CD4-positive, alpha-beta T cell treated with Interleukin-15 for 4 hours (primary cell): ENCODE measurements around the gene NLGN1.

Experiments
- DNase-seq: peaks from one replicate; pipeline ENCODE4 v3.0.0-alpha.2; 2020; ENCODE audit warnings: low spot score

Gene NLGN1

DNA sequence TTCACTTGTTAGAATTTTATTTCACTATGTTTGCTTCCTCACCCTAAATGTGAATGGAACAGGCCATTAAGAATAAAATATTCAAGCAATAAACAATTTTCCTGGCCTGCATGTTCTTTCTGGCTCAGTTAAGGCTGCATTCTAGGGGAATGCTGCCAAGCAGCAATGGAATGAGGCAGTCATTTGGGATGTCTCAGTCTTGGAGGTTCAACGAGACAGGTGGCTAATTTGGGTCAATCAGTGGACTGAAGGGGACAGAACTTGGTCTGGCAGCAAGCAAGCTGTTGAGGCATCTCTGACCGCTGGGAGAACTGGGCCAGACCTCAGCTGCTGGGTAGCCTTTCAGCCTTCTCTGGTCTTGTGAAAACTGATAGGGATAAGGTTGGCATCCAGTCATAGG lies 241.6 kb downstream of the NLGN1 start:
- no peak for DNase-seq

DNA sequence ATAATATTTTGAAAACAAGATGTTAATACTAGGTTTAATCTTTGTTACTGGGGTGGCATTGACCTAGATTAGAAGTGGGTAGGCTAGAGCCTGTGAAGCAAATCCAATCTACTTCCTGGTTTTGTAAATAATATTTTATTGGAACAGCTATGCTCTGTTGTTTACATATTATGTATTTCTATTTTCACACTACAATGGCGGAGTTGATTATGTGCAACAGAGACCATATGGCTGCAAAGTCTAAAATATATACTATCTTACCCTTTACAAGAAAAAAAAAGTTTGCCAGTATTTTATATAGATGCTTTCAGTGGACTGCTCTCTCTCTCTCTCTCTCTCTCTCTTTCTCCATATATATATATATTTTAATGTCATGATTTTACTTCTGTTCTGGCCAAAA lies 244.2 kb downstream of the NLGN1 start:
- no peak for DNase-seq

DNA sequence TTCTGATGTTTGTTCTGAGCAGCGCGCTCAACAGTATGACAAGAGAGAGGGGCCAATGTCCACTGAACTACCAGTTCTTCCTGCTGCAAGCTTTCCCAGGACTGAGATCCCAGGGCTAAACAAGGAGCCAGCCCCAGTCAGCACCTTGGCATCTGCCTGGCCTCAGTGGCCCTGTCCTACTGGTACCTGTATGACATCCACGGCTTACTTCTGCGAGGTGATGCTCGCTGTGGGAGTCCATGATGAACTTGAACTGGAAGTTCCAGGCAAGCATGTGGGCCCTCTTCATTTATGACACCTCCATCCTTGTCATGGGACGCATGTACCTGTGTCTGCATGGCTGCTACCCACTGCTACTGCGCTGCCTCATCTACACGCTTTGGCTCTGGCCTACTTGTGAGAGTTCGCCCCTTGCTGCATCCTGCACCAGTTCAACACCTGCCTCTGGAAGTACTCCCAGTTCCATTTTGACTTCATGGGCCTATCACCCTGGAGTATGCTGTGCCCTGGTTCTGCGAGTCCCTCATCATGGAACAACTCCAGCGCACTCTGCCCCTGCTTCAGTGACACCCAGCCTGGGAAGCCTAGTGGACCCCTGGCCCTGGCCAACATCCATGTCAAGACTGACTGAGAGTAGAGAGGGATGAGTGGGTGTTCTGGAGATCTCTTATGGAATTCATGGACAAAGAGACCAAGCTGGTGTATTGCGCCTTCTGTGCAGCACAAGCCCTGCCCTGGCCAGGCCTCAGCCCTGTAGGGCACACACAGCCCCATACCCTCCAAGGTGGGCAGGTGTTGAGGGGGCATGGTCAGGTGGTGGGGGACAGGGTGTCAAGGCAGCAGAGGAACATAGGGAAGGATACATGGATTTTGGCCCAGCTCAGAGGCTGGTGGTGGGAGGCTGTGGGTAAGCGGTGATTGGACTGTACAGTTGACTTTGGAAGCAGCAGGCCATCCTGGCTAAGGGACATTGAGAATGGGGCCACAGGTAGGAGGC lies 246.8 kb downstream of the NLGN1 start:
- no peak for DNase-seq

DNA sequence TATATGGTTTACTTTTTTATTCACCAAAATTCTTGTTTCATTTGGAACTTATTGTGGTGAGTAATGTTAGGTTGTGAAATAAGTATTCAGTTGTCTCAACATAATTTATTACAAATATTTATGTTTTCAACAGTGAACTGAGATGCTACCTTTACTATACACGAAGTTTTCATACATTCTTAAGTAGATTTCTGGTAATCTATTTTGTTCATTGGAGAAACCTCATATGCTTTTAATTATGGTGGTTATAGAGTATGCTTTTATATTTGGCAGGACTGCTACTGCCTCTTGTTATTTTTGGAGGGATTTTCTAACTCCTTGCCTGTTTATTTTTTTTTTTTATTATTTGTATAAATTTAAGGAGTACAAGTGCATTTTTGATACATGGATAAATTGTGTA lies 253.1 kb downstream of the NLGN1 start:
- no peak for DNase-seq

DNA sequence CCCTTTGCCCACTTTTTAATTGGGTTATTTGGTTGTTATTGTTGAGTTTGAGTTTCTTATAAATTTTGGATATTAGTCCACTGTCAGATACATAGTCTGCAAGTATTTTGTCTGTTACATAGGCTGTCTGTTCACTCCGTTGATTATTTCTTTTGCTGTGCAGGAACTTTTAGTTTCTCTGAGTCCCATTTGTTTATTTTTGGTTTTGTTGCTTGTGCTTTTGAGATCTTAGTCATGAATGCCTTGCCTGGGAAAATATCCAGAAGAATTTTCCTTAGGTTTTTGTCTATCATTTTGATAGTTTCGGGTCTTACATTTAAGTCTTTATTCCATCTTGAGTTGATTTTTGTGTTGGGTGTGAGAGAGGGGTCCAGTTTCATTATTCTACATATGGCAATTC lies 254.5 kb downstream of the NLGN1 start:
- DNase-seq = no peak

DNA sequence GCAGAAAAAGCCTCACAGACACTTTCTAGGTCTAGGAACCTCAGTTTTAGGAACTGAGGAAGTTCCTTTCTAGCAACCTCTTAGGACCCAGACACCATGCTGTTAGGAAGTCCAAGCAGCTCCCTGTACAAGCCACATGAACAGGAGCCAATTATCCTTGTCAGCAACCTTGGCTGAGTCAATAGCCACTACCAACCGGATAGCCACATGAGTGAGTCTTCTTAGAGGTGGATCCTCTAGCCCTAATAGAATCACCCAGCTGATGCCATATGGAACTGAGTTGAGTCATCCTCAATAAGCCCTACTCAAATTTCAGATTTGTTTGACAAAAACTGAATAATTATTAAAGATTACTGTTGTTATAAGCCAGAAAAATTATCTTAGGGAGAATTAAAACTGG lies 256.2 kb downstream of the NLGN1 start:
- DNase-seq = no peak

DNA sequence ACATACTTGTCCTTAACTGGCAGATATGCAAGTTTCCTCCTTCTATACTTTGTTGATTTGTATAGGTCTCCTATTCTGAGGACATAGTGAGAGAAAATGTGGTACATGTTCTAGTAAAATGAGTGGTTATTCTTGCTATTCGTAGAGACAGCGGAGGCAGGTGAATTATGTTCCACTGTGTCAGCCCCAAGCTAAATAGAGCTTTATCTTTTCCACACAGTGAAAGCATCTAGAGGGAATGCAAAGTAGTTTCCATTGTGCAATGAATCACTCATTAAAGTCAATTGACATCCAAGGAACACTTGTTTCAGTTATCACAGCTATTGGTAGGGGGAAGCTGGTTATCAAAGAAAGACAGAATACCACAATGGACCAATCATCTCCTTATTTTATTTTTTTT lies 262.4 kb downstream of the NLGN1 start:
- DNase-seq = no peak

DNA sequence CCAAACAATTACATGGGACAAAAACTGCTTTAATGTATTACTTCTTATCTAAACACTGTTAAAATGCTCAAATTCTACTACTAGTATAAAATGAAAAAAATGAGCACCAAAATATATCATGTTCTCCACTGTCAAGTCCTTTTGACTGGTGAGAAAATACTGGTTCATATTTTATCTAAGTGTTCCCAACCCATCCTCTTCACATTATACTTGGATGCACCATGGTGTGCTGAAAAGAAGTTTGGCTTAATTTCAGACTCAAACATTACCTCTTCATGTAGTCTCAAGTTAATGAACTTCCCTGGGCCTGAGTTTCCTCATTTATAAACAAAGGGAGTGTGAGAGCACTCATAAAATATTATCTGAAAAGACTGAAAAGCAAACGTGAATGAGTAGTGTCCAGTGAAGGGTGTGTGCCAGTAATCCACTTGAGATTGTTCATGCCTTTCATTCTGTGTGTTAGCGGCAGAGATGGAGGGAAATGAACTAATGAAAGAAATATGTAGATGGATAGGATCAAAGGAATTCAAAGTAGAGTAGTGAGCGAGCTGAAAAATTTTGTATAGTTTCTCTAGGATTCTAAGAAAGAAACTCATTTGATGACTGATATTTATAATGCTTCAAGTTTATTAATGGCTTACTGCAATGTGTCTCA lies 263.2 kb downstream of the NLGN1 start:
- DNase-seq = no peak

DNA sequence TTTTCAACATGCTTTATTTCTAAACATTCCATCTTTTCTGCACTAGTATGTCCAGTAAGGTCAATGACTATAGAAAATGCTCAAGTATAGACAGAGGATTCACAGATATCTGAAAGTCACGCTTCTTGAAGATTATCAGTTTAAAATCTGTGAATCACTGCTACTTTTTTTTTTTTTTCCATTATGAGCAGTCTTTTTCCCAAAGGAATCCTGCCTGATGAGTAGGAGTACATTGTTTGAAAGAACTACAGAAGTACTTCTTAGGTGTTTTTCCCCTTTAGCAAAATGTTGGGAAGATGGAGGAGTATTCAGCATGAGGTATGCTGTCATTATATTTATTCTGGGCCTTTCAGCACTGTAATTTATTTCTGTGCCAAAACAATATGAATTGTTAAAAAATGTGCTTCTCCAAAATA lies 266.2 kb downstream of the NLGN1 start:
- DNase-seq = no peak

DNA sequence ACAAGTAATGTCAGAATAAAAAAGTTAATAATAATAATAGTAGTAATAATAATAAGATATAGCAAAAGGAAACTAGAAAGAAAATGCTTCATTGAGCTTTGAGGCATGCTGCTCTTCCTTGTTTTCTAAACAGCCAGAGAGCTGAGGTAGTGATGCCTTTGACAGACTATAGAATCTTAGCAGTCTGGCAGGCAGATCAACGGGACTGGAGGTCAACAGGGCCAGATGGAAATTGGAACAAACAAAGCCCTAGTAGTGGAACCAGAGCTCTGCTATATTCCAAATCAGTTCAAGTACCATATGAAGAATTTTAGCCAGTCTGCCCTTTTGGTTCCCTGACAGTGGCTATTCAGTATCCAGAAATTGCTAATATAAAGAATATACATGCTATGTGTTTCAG lies 278.6 kb downstream of the NLGN1 start:
- no peak for DNase-seq

DNA sequence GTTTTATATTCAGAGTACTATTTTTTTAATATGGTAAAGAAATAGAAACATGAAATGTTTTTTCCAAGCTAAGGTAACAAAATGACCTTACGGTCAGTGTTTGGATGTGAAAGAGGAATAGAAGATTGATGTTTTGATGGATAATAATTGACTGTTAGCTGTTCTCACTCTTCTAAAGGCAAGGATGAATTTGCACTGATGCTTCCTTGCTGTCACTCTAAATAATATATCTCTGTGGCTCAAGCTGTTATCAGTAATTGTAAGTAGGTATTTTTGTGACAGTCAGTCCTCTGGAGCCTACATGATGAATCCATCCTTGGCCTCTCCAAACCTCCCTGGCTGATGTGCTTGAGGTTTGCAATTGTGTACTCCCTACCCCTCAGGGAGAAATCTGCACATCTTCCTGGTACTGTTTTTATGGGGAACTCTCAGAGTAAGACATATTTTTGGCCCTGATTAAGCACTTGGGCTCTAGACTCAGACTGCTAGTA lies 283.7 kb downstream of the NLGN1 start:
- DNase-seq = no peak

DNA sequence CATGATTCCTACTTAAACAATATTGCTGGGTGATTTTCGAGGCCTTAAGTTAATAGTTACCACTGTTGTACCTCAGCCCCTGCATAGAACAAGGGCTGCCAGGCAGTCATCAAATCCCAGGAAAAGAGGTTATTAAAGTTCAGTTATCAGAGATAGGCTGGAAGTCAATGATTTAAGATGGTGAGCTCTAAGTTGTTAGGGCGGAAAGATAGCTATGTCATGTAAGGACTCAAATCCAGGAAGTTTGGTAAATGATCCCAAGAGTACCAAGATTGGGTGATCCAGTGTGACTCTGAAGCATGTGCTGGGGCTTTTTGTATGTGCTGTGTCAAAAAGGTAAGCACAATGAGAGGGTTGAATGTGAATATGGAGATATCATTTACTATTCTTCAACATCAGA lies 287.9 kb downstream of the NLGN1 start:
- DNase-seq = no peak

DNA sequence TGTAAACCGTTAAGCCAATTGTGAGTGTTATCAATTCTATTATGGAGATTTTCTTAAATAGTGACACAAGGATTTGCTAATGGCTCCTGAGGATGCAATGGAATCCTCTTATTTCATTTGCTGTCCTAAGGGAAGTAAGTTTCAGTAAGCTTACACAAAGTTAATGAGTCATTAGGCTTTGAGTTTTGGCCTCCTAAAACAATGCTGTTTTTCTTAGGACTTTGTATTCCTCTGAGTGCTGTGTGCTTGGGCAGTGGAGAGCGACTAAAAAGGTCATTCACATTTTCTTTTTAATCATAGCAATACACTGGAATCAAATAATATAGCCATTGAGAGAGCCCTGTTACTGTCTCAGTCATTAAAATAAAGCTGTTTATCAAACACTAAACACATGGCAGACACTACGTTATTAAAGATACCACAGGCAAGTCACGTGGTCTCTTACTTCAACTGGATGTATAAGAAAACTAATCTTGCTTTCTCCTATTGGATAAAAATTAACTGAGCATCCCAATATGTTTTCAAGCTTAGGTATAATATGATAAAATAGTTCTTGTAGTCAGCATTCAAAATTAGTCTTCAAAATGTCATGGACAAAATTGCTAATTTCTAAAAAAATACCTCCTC lies 290.8 kb downstream of the NLGN1 start:
- no peak for DNase-seq

DNA sequence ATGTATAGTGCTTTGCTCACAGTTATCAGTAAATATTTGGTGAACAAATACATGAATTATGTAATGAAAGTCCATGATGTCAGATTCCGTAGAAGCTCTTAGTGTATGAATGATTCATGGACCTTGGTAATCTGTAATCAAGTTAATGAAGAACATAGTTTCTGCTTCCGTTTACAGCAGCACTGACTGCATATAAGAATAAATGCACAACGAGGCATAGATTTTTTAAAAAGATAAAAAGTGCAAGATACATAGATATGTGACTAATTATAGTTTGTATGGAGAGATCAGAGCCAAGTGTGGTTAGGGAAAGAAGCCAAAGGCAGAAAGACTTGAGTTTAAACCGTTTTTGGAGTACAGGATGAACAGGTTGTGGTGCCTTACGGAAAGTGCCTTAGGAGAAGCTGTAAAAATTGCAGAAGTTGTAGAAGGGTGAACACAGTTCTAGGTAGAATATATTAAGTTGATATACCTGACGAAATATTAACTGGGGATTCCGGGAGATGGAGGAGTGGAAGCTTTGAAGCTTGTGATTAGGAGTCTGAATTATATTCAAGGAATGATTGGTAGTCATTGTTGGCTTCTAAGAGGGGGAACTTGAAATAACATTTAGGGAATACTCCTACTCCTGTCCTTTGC lies 293.1 kb downstream of the NLGN1 start:
- DNase-seq = no peak

DNA sequence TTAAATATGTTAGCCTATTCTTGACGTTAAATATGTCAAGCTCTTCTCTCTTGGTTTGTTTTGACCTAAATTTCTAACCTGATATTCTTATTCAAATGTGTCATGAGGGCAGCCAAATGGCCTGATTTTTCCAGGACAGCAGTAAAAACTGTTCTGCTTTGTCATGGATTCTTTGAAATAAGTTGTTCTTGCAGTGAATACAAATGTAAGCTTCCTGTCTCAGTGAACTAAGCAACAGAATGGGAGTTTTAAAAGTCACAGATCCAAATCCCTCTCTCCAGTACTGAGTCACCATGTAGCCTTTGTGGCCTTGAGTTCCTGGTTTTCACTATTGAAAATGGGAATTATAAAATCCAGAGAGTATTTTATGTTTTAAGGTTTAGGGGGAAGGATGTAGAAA lies 301.8 kb downstream of the NLGN1 start:
- no peak for DNase-seq

DNA sequence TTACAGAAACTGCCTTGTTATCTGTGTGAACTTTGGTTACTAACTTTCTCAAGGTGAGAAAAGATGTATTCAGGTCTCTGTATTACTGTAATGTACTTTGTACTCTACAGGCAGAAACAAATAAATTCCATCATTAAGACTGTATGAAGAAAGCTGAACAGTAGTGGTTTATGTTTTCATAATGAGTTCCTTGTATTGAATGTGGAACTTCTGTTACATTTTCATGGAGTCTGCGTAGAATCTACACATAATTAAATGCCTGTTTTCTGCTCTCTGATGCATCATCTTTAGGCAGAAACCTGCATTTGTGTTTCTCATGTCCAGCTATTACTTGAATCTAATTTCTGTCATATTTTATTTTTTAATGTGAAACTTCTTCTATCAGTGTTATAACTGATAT lies 302.8 kb downstream of the NLGN1 start:
- DNase-seq = no peak

DNA sequence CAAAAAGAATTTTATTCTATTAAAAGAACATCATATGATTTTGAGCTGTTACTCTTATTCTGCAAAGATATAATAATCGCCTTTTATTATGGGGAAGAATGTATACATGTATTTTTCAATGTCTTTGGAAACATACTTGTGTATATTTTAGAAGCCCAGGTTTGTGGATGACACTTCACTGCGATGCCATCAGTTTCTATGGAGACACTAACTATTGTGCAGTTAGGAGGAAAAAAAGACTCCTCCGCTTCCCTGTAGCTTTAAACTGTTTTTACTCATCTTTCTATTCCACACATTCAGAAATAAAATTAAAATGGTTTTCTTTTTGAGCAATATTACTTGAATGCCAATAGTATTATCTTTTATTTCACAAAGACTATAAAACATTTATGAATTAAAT lies 305.0 kb downstream of the NLGN1 start:
- DNase-seq = no peak

DNA sequence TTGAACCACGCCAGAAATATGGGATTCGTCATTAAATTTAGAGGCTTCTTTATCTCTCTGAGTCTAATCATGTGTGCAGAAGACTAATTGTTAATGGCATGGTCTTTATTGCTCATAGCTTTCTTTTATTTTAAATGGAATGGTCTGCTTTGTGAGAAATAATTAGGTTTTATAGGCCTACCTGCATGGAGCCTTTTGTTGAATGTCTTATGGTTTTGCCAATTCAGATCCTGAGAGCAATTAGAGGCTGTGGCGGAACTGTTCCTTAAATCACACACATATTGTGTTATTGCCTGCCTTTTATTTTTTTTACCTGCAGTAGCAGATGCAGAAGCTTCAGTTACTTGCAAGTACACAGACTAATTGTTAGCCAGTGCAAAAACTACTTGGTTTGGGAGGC lies 306.2 kb downstream of the NLGN1 start:
- DNase-seq = no peak

DNA sequence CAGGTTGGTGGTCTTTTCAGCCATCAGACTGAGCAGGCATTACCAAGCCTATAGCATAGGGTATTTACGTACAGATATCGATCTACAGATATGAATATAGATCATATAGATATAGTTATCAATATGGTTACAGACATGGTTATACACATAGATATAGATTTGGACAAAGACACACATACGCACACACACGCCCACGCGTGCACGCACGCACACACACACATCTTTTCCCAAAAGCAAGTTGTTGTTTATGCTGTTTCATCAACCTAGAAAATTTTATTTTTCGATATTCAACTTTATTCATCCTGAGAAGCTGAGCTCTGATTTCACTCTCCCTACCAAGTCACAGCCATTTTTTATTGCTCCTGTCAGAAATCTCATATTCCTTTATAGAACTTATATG lies 309.1 kb downstream of the NLGN1 start:
- DNase-seq = no peak

DNA sequence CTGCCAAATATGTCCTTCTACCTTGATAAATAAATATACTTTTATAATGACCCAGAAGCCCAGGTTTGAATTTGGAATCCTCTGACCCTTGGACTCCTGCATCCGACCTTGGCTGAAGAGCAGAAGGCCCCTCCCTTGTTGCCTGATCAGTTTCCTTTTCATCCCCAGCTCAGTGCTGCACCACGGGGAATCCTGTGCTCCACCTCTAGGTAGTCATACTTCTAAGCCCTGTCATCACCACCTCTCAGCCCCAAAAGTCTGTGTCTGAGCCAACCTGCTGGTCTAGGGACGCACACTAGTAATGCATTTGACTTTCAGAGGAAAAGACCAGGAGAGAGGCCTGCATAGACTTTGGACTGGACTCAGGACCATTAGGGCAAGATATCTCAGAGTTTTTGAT lies 310.6 kb downstream of the NLGN1 start:
- no peak for DNase-seq

DNA sequence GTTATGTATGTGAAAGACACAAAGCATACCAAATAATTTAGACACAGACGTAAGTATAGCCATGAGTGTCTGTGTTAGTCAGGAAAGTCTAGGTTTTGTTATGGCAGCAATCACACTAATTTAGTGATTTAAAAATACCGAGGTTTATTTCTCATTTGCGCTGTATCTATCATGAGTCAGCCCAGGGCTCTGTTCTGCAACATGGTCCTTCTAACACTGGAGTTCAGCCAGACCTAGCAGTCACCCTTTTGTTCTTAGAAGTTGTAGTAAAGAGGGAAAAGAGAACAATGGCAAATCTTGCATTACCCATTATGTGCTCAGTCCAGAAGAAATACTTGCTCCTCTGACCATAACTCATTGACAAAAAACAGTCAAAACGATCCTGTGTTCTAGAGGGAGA lies 311.5 kb downstream of the NLGN1 start:
- no peak for DNase-seq

DNA sequence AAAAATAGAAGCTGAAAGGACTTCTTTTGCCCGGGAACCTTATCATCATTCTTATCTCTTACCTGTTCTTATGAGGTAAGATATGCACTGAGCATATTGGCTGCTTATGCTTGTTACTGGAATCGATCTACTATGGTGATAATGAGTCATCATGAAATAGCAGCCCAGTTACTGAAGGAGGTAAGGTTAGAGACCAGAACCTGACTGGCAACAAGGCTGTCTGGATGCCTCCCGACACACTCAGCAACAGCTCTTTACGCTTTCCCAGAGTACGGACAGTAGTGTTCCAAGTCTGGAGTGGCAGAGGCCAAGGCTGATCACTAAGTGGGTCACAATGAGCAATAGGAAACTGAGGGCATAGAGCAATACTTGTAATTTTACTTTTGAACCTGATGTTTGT lies 314.1 kb downstream of the NLGN1 start:
- no peak for DNase-seq
